DOHH2 (cell line): Measurements from ENCODE around the gene CHCHD6.

Source experiments
- H3F3A ChIP-seq: fragments of 200-600 bp; sonication (generic), shearing (Covaris generic); 2 replicates; pipeline ENCODE4 v1.6.0; 2016; ENCODE audit warnings: antibody characterized with exemption, mild to moderate bottlenecking; ENCODE audit not compliant: control insufficient read depth, insufficient read depth
- H3K27ac ChIP-seq: fragments of 200-600 bp; sonication (generic); 2 replicates; pipeline ENCODE4 v1.5.1; 2014; ENCODE audit warnings: low read depth, mild to moderate bottlenecking, low read length, moderate library complexity
- H3K27me3 ChIP-seq: fragments of 200-600 bp; sonication (generic); 2 replicates; pipeline ENCODE4 v1.6.1; 2014; ENCODE audit warnings: mild to moderate bottlenecking, low read length, mixed read lengths; ENCODE audit not compliant: control insufficient read depth
- H3K36me3 ChIP-seq: fragments of 200-600 bp; sonication (generic); 2 replicates; pipeline ENCODE4 v1.6.1; 2014; ENCODE audit warnings: mild to moderate bottlenecking, low read length, moderate library complexity, mixed read lengths; ENCODE audit not compliant: control insufficient read depth
- H3K4me1 ChIP-seq: fragments of 200-600 bp; sonication (generic); 2 replicates; pipeline ENCODE4 v1.6.1; 2014; ENCODE audit warnings: mild to moderate bottlenecking, low read length, mixed read lengths; ENCODE audit not compliant: control insufficient read depth
- H3K4me2 ChIP-seq: fragments of 200-600 bp; sonication (generic); 2 replicates; pipeline ENCODE4 v1.6.0; 2014; ENCODE audit warnings: mild to moderate bottlenecking, low read length, moderate library complexity
- H3K4me3 ChIP-seq: fragments of 200-600 bp; sonication (generic); 2 replicates; pipeline ENCODE4 v1.5.1; 2014; ENCODE audit warnings: mild to moderate bottlenecking, low read length, mixed read lengths
- H3K79me2 ChIP-seq: fragments of 200-600 bp; sonication (generic); 2 replicates; pipeline ENCODE4 v1.6.1; 2014; ENCODE audit warnings: mild to moderate bottlenecking, low read length, mixed read lengths; ENCODE audit not compliant: control insufficient read depth
- H3K9me2 ChIP-seq: fragments of 200-600 bp; sonication (generic); replicated peaks from 2 replicates; pipeline ENCODE4 v1.6.1; 2014; ENCODE audit warnings: mild to moderate bottlenecking, low read length, mixed read lengths; ENCODE audit not compliant: control insufficient read depth
- H3K9me3 ChIP-seq: fragments of 200-600 bp; sonication (generic); 2 replicates; pipeline ENCODE4 v1.6.1; 2014; ENCODE audit warnings: antibody characterized with exemption, low read length, mixed read lengths; ENCODE audit not compliant: control insufficient read depth, insufficient read depth
- H4K20me1 ChIP-seq: fragments of 200-600 bp; sonication (generic); 2 replicates; pipeline ENCODE4 v1.6.0; 2014; ENCODE audit warnings: low read depth, mild to moderate bottlenecking, antibody characterized with exemption, low read length, moderate library complexity; ENCODE audit not compliant: control insufficient read depth, insufficient read depth
- CTCF ChIP-seq: fragments of 200-600 bp; sonication (generic); IDR thresholded peaks from one replicate; pipeline ENCODE4 v1.5.1; 2014; ENCODE audit warnings: antibody characterized with exemption, mild to moderate bottlenecking, low read depth, low read length; ENCODE audit not compliant: poor library complexity, severe bottlenecking
- EZH2phosphoT487 ChIP-seq: fragments of 200-600 bp; sonication (generic); IDR thresholded peaks from 2 replicates; pipeline ENCODE4 v1.6.1; 2017; ENCODE audit warnings: borderline replicate concordance, mild to moderate bottlenecking, antibody characterized with exemption, low read length, moderate library complexity, mixed read lengths

Gene CHCHD6

GRCh38 chr3:126885425-126885824 lies 181.4 kb downstream of the CHCHD6 start:
- Histone ChIP-seq H3K9me2 (no peaks in the 10 kb centered on the region), H3F3A (no peaks in the 10 kb centered on the region), H3K4me2 (no peak overlapping the region), H3K4me1 (no peaks in the 10 kb centered on the region), H3K4me3 (no peak overlapping the region), H4K20me1 (no peaks in the 10 kb centered on the region), H3K27me3 (no peaks in the 10 kb centered on the region), H3K27ac (no peak overlapping the region), H3K79me2 (no peaks in the 10 kb centered on the region), H3K9me3 (no peaks in the 10 kb centered on the region), H3K36me3 (no peaks in the 10 kb centered on the region)
- TF ChIP-seq CTCF (no peak), EZH2phosphoT487 (no peak)

- TF ChIP-seq EZH2phosphoT487 (no peak), CTCF (no peak)
- Histone ChIP-seq H3K4me3 (no peak overlapping the region), H3K36me3 (no peaks in the 10 kb centered on the region), H3K79me2 (no peaks in the 10 kb centered on the region), H4K20me1 (no peaks in the 10 kb centered on the region), H3K9me2 (no peaks in the 10 kb centered on the region), H3K27ac (no peak overlapping the region), H3F3A (no peaks in the 10 kb centered on the region), H3K4me2 (no peak overlapping the region), H3K4me1 (no peaks in the 10 kb centered on the region), H3K9me3 (no peaks in the 10 kb centered on the region), H3K27me3 (no peaks in the 10 kb centered on the region)
These were observed 182.2 kb downstream of the CHCHD6 start for GRCh38 chr3:126886217-126886616.

- Histone ChIP-seq H3K36me3 (no peaks in the 10 kb centered on the region), H3K4me3 (no peak overlapping the region), H3K79me2 (no peaks in the 10 kb centered on the region)
These were observed 183.6 kb downstream of the CHCHD6 start for GRCh38 chr3:126887686-126888085.

More at GRCh38 chr3:126887686-126888085, 183.6 kb downstream of the CHCHD6 start:
- no peaks in the 10 kb centered on the region for H3K4me1 ChIP-seq
- no peaks in the 10 kb centered on the region for H3K9me2 ChIP-seq
- H3F3A ChIP-seq = no peaks in the 10 kb centered on the region
- H3K4me2 ChIP-seq = no peak overlapping the region
- no peaks in the 10 kb centered on the region for H3K9me3 ChIP-seq
- no peaks in the 10 kb centered on the region for H3K27me3 ChIP-seq
- no peak for TF ChIP-seq CTCF
- TF ChIP-seq EZH2phosphoT487 = no peak
- no peak overlapping the region for H3K27ac ChIP-seq
- H4K20me1 ChIP-seq = no peaks in the 10 kb centered on the region
